Epithelial cell of esophagus (primary cell): Measurements from ENCODE around the gene ELMO1.
A peak's percentile ranks its signal among the peaks of the same experiment; 100 is the strongest.

Source experiments
- DNase-seq: peaks from one replicate; pipeline ENCODE4 v3.0.0; 2010; ENCODE audit warnings: low read depth
- H3K4me3 ChIP-seq: 2 replicates; pipeline ENCODE4 v1.5.1; 2011; ENCODE audit warnings: mild to moderate bottlenecking, low read length, control low read depth
- CTCF ChIP-seq: IDR thresholded peaks from 2 replicates; pipeline ENCODE4 v1.5.1; 2011; ENCODE audit warnings: low read depth, mild to moderate bottlenecking, low read length, control low read depth, inconsistent platforms; ENCODE audit not compliant: insufficient read depth; ENCODE audit errors: missing control alignments

ELMO1 gene

GRCh38 chr7:37289367-37289766 lies 159.3 kb downstream of the ELMO1 start:
- TF ChIP-seq CTCF: no peak
- DNase-seq: no peak

GRCh38 chr7:37287131-37287855 lies 161.4 kb downstream of the ELMO1 start:
- no peak for TF ChIP-seq CTCF
- no peak overlapping the region for H3K4me3 ChIP-seq
- DNase-seq: no peak

More at GRCh38 chr7:37289367-37289766, 159.3 kb downstream of the ELMO1 start:
- H3K4me3 ChIP-seq: no peak overlapping the region

GRCh38 chr7:37286454-37286832 lies 162.2 kb downstream of the ELMO1 start:
- DNase-seq: no peak
- no peak for TF ChIP-seq CTCF
- no peak overlapping the region for H3K4me3 ChIP-seq

- no peak for TF ChIP-seq CTCF
- no peak for DNase-seq
- no peak overlapping the region for H3K4me3 ChIP-seq
These were observed 162.8 kb downstream of the ELMO1 start for GRCh38 chr7:37285706-37286453.

GRCh38 chr7:37284805-37285231 lies 163.8 kb downstream of the ELMO1 start:
- H3K4me3 ChIP-seq: no peak overlapping the region
- TF ChIP-seq CTCF: peak; percentile 58
- DNase-seq: peak; percentile 25

GRCh38 chr7:37284285-37284684 lies 164.4 kb downstream of the ELMO1 start:
- no peak for TF ChIP-seq CTCF
- H3K4me3 ChIP-seq: no peak overlapping the region
- DNase-seq: no peak
